ENCODE results near the gene ZNF708.
"Not testable (repeated sequence)": the region's sequence is repeated elsewhere in the genome, so short reads cannot be mapped to it uniquely, and the experiment has no call there.

Gene ZNF708

GRCh38 chr19:21328885-21329605 lies at the start of gene ZNF708:
TSS of gene ZNF708 (minus strand) at chr19:21329410. CDS start at chr19:21329212, 198 bp downstream.
- FAIRE-seq (peak; percentile 75), DNase-seq (ENCODE audit: low spot score) (peak; percentile 81)

- FAIRE-seq: no peak
Observed at GRCh38 chr19:21362291-21362690, 33.1 kb upstream of the ZNF708 start.

GRCh38 chr19:21358768-21359451 lies 29.7 kb upstream of the ZNF708 start, which contains the start of gene ZNF738:
TSS of gene ZNF738 (plus strand) at chr19:21359000. CDS start at chr19:21359141, 141 bp downstream.
- peak; percentile 82 for DNase-seq (ENCODE audit: low spot score)
- peak; percentile 82 for FAIRE-seq

More at GRCh38 chr19:21362291-21362690, 33.1 kb upstream of the ZNF708 start:
- DNase-seq (ENCODE audit: low spot score): no peak

- DNase-seq (ENCODE audit: low spot score) (no peak), FAIRE-seq (no peak)
Observed at GRCh38 chr19:21352830-21353229, 23.6 kb upstream of the ZNF708 start.

- not testable (repeated sequence) for FAIRE-seq; DNase-seq (ENCODE audit: low spot score)
Observed at GRCh38 chr19:21344841-21345240, 15.6 kb upstream of the ZNF708 start.

- DNase-seq (ENCODE audit: low spot score) (no peak), FAIRE-seq (no peak)
Observed at GRCh38 chr19:21335721-21336120, 6.5 kb upstream of the ZNF708 start.

GRCh38 chr19:21328406-21328805 lies 804 bp downstream of the ZNF708 start:
- DNase-seq (ENCODE audit: low spot score) (no peak), FAIRE-seq (no peak)

GRCh38 chr19:21326169-21326568 lies 3.0 kb downstream of the ZNF708 start:
- FAIRE-seq: no peak

GRCh38 chr19:21323000-21323399 lies 6.2 kb downstream of the ZNF708 start:
- no peak for DNase-seq (ENCODE audit: low spot score)
- no peak for FAIRE-seq

More at GRCh38 chr19:21326169-21326568, 3.0 kb downstream of the ZNF708 start:
- no peak for DNase-seq (ENCODE audit: low spot score)

GRCh38 chr19:21322528-21322927 lies 6.7 kb downstream of the ZNF708 start:
- no peak for FAIRE-seq
- no peak for DNase-seq (ENCODE audit: low spot score)

GRCh38 chr19:21321996-21322395 lies 7.2 kb downstream of the ZNF708 start:
- no peak for FAIRE-seq
- DNase-seq (ENCODE audit: low spot score): peak; percentile 26

GRCh38 chr19:21321134-21321533 lies 8.1 kb downstream of the ZNF708 start:
- FAIRE-seq (no peak), DNase-seq (ENCODE audit: low spot score) (no peak)

- FAIRE-seq: no peak
- no peak for DNase-seq (ENCODE audit: low spot score)
Observed at GRCh38 chr19:21317821-21318220, 11.4 kb downstream of the ZNF708 start.

- no peak for FAIRE-seq
- no peak for DNase-seq (ENCODE audit: low spot score)
Observed at GRCh38 chr19:21314676-21315075, 14.5 kb downstream of the ZNF708 start.

- not testable (repeated sequence) for DNase-seq (ENCODE audit: low spot score); FAIRE-seq
Observed at GRCh38 chr19:21312807-21313206, 16.4 kb downstream of the ZNF708 start.

- FAIRE-seq (no peak), DNase-seq (ENCODE audit: low spot score) (no peak)
Observed at GRCh38 chr19:21308773-21309172, 20.4 kb downstream of the ZNF708 start.

GRCh38 chr19:21306881-21307479 lies 22.2 kb downstream of the ZNF708 start:
- not testable (repeated sequence) for DNase-seq (ENCODE audit: low spot score)
- peak; percentile 94 for FAIRE-seq

- not testable (repeated sequence) for DNase-seq (ENCODE audit: low spot score); FAIRE-seq
Observed at GRCh38 chr19:21293768-21294167, 35.4 kb downstream of the ZNF708 start.

- FAIRE-seq: no peak
- no peak for DNase-seq (ENCODE audit: low spot score)
Observed at GRCh38 chr19:21269813-21270212, 59.4 kb downstream of the ZNF708 start.

- FAIRE-seq: no peak
Observed at GRCh38 chr19:21264891-21265290, 64.3 kb downstream of the ZNF708 start.

GRCh38 chr19:21264416-21264815 lies 64.8 kb downstream of the ZNF708 start:
- no peak for FAIRE-seq
- DNase-seq (ENCODE audit: low spot score): no peak

More at GRCh38 chr19:21264891-21265290, 64.3 kb downstream of the ZNF708 start:
- DNase-seq (ENCODE audit: low spot score): no peak

- not testable (repeated sequence) for FAIRE-seq; DNase-seq (ENCODE audit: low spot score)
Observed at GRCh38 chr19:21260848-21261381, 68.3 kb downstream of the ZNF708 start.

Measured in RCC 7860 (cell line).